K562 (cell line): ENCODE results near the gene DHPS. TPM values are rescaled to one million over a fixed set of nuclear protein-coding genes. Genes with fewer than 3 reads are reported as not detected.

Source experiments
- HDAC2 ChIP-seq: fragments of 450-650 bp; IDR thresholded peaks from 2 replicates; pipeline ENCODE4 v1.6.1; 2016; ENCODE audit warnings: mild to moderate bottlenecking
- NCOA6 ChIP-seq: fragments of 450-650 bp; IDR thresholded peaks from 2 replicates; pipeline ENCODE4 v1.6.1; 2017; ENCODE audit warnings: mild to moderate bottlenecking
- NFIC ChIP-seq: fragments of 450-650 bp; IDR thresholded peaks from 2 replicates; pipeline ENCODE4 v1.6.1; 2017; ENCODE audit warnings: mild to moderate bottlenecking, inconsistent platforms
- NRF1 ChIP-seq, 2 experiments: fragments of 450-650 bp; IDR thresholded peaks in 1 of 2; conservative IDR thresholded peaks in 1 of 2; 2 replicates each; pipeline ENCODE4 v1.6.1; 2014; ENCODE audit warnings: mild to moderate bottlenecking in 2 of 2
- TRIM25 ChIP-seq: fragments of 450-650 bp; IDR thresholded peaks from 2 replicates; pipeline ENCODE4 v1.7.0; 2016; ENCODE audit warnings: borderline replicate concordance
- TSHZ1 ChIP-seq: fragments of 250-450 bp; sonication (Bioruptor Pico); IDR thresholded peaks from 2 replicates; pipeline ENCODE4 v1.4.0; 2020; ENCODE audit warnings: mild to moderate bottlenecking, moderate library complexity
- ZNF311 ChIP-seq: fragments of 250-450 bp; sonication (Bioruptor Pico); IDR thresholded peaks from 2 replicates; pipeline ENCODE4 v1.4.0; 2020; ENCODE audit warnings: mild to moderate bottlenecking, moderate library complexity
- ZNF583 ChIP-seq: fragments of 250-450 bp; sonication (Bioruptor Pico); IDR thresholded peaks from 2 replicates; pipeline ENCODE4 v1.4.0; 2020
- polyA plus RNA-seq, 8 experiments: library from polyadenylated mRNA; depleted of rRNA in 4 of 8; stranded (reverse) in 5 of 8; unstranded in 3 of 8; fragments of >200 nt; fragmentation: Nextera tagmentation in 2 of 8; fragmentation: Illumina TruSeq in 1 of 8; extraction: Ambion mirVana in 2 of 8; extraction: Trizol in 1 of 8; gene quantifications; 2 replicates each; pipeline versions ENCODE4 v1.2.1 to v1.2.3, GENCODE V29; 2011 to 2014; ENCODE audit warnings: inconsistent platforms in 1 of 8, missing spikeins in 1 of 8
- total RNA-seq, 7 experiments: library from RNA; depleted of rRNA in 6 of 7; stranded (reverse); fragments of >200 nt in 6 of 7; fragmentation: Illumina TruSeq in 2 of 7; extraction: Trizol in 2 of 7; gene quantifications; 2 replicates each; pipeline versions ENCODE4 v1.2.1 to v1.2.3, GENCODE V29; 2011 to 2021; ENCODE audit warnings: low replicate concordance in 1 of 7
- TF ChIP-seq, protein P1 (sequence below): fragments of 200-600 bp; sonication (generic); IDR thresholded peaks from one replicate; pipeline ENCODE4 v1.6.1; 2012; ENCODE audit warnings: mild to moderate bottlenecking, low read depth, low read length, inconsistent platforms

The DHPS gene
- total and polyA plus RNA-seq, 9 of the 15 experiments (the other 6 are each of a cell fraction or from before 2014, with no cell fraction given): 47.1 to 110 (median 79.9) TPM

GRCh38 chr19:12639901-12640613, 41.6 kb downstream of the DHPS start (continued):
- TF ChIP-seq, protein P1, sequence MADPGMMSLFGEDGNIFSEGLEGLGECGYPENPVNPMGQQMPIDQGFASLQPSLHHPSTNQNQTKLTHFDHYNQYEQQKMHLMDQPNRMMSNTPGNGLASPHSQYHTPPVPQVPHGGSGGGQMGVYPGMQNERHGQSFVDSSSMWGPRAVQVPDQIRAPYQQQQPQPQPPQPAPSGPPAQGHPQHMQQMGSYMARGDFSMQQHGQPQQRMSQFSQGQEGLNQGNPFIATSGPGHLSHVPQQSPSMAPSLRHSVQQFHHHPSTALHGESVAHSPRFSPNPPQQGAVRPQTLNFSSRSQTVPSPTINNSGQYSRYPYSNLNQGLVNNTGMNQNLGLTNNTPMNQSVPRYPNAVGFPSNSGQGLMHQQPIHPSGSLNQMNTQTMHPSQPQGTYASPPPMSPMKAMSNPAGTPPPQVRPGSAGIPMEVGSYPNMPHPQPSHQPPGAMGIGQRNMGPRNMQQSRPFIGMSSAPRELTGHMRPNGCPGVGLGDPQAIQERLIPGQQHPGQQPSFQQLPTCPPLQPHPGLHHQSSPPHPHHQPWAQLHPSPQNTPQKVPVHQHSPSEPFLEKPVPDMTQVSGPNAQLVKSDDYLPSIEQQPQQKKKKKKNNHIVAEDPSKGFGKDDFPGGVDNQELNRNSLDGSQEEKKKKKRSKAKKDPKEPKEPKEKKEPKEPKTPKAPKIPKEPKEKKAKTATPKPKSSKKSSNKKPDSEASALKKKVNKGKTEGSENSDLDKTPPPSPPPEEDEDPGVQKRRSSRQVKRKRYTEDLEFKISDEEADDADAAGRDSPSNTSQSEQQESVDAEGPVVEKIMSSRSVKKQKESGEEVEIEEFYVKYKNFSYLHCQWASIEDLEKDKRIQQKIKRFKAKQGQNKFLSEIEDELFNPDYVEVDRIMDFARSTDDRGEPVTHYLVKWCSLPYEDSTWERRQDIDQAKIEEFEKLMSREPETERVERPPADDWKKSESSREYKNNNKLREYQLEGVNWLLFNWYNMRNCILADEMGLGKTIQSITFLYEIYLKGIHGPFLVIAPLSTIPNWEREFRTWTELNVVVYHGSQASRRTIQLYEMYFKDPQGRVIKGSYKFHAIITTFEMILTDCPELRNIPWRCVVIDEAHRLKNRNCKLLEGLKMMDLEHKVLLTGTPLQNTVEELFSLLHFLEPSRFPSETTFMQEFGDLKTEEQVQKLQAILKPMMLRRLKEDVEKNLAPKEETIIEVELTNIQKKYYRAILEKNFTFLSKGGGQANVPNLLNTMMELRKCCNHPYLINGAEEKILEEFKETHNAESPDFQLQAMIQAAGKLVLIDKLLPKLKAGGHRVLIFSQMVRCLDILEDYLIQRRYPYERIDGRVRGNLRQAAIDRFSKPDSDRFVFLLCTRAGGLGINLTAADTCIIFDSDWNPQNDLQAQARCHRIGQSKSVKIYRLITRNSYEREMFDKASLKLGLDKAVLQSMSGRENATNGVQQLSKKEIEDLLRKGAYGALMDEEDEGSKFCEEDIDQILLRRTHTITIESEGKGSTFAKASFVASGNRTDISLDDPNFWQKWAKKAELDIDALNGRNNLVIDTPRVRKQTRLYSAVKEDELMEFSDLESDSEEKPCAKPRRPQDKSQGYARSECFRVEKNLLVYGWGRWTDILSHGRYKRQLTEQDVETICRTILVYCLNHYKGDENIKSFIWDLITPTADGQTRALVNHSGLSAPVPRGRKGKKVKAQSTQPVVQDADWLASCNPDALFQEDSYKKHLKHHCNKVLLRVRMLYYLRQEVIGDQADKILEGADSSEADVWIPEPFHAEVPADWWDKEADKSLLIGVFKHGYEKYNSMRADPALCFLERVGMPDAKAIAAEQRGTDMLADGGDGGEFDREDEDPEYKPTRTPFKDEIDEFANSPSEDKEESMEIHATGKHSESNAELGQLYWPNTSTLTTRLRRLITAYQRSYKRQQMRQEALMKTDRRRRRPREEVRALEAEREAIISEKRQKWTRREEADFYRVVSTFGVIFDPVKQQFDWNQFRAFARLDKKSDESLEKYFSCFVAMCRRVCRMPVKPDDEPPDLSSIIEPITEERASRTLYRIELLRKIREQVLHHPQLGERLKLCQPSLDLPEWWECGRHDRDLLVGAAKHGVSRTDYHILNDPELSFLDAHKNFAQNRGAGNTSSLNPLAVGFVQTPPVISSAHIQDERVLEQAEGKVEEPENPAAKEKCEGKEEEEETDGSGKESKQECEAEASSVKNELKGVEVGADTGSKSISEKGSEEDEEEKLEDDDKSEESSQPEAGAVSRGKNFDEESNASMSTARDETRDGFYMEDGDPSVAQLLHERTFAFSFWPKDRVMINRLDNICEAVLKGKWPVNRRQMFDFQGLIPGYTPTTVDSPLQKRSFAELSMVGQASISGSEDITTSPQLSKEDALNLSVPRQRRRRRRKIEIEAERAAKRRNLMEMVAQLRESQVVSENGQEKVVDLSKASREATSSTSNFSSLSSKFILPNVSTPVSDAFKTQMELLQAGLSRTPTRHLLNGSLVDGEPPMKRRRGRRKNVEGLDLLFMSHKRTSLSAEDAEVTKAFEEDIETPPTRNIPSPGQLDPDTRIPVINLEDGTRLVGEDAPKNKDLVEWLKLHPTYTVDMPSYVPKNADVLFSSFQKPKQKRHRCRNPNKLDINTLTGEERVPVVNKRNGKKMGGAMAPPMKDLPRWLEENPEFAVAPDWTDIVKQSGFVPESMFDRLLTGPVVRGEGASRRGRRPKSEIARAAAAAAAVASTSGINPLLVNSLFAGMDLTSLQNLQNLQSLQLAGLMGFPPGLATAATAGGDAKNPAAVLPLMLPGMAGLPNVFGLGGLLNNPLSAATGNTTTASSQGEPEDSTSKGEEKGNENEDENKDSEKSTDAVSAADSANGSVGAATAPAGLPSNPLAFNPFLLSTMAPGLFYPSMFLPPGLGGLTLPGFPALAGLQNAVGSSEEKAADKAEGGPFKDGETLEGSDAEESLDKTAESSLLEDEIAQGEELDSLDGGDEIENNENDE: no peak
- TF ChIP-seq NFIC (peak; percentile 20; the same call in 1 of the 2 replicates), HDAC2 (0 out of 2 replicates have a peak, but pooled peaks have one; percentile 23), TRIM25 (no peak), ZNF583 (CRISPR knock-in tag) (no peak), TSHZ1 (CRISPR knock-in tag) (no peak), NCOA6 (no peak), NRF1 (conservative IDR thresholded peaks at IDR 0.05 in 1 of 2, IDR thresholded peaks at IDR 0.05 in 1 of 2) (no peak), ZNF311 (CRISPR knock-in tag) (no peak)
